Rectal smooth muscle tissue (tissue), 1 donor: Measurements from ENCODE around the gene ZNF571.

ENCODE experiments used
- H3K27ac ChIP-seq: one replicate; pipeline ENCODE4 v1.7.0; 2013; ENCODE audit warnings: low read depth, low read length, inconsistent platforms
- H3K27me3 ChIP-seq: one replicate; pipeline ENCODE4 v1.7.0; 2013; ENCODE audit warnings: low read length; ENCODE audit not compliant: control insufficient read depth, insufficient read depth
- H3K36me3 ChIP-seq: one replicate; pipeline ENCODE4 v1.7.0; 2013; ENCODE audit warnings: low read length; ENCODE audit not compliant: control insufficient read depth, insufficient read depth
- H3K4me1 ChIP-seq: one replicate; pipeline ENCODE4 v1.7.0; 2013; ENCODE audit warnings: low read length; ENCODE audit not compliant: control insufficient read depth, insufficient read depth
- H3K4me3 ChIP-seq: one replicate; pipeline ENCODE4 v1.7.0; 2013; ENCODE audit warnings: low read length
- H3K9ac ChIP-seq: one replicate; pipeline ENCODE4 v1.7.0; 2013; ENCODE audit warnings: low read length

The ZNF571 gene

DNA sequence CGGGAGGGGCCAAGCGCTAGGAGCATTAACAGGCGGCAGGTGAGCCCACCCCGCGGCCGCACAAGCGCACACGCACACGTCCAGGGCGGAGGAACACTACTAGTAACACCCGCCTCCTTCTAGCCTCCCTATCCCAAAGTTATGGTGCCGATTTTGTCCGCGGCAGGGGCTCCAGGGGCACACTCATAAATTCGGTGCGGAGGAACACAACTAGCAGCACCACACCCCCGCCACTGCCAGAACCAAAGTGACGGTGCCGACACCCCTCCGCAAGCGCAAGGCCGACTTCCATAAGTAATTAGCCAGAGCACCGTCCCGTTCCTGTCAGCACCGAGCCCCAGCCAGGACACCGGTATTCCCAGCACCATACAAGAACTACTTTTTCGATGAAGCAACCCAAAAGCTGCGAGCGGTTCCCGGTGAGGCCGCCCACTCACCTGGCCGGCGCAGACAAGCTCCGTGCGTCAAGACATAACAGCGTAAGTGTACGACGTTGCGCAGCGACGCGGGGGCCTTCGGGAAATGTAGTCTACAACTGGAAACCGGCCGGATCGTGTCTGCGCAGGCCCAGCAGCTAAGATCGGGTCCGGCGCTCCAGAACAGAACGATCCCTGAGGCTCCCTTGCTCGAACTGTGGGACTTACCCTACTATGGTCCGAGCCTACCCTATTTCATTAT is at the start of gene ZNF571, which contains the start of gene ZNF540:
ZNF571 (minus strand) TSS at position 489 of the 678 bp plus-strand sequence. CDS start 8,116 bp downstream, outside the sequence.
ZNF540 (plus strand) TSS at position 573 of the 678 bp plus-strand sequence. CDS start 3,572 bp downstream, outside the sequence.
- peak within 1 kb of the TSS; percentile 98 for H3K4me3 ChIP-seq
- no peaks in the 10 kb centered on the region for H3K36me3 ChIP-seq
- H3K9ac ChIP-seq: peak within 1 kb of the TSS; percentile 94
- peak within 1 kb of the TSS; percentile 96 for H3K27ac ChIP-seq
- H3K27me3 ChIP-seq: no peaks in the 10 kb centered on the region
- H3K4me1 ChIP-seq: peaks cover 3% of the 10 kb centered on the region

DNA sequence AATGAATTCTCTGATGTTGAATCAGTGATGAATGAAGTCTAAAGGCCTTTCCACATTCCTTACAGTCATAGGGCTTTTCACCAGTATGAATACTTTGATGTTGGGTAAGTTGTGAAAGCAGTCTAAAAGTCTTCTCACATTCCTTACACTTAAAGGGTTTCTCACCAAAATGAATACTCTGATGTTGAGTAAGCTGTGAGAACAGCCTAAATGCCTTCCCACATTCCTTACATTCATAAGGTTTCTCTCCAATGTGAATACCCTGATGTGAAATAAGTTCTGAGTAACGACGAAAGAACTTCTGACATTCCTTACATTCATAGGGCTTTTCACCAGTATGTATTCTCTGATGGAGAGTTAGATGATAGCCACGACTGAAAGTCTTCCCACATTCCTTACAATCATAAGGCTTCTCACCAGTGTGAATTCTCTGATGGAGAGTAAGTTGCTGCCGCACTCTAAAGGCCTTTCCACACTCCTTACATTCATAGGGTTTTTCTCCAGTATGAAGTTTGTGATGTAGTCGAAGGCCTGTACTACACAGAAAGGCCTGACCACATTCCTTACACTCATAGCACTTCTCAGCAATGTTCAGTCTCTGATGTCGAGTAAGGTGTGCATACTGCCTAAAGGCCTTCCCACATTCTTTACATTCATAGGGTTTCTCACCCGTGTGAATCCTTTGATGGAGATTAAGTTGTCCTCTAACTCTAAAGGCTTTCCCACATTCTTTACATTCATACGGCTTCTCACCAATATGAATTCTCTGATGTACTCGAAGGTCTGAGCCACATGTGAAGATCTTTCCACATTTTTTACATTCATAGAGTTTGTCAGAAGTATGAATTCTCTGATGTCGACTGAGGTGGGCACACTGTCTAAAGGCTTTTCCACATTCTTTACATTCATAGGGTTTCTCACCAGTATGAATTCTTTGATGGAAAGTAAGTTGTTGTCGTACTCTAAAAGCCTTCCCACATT is 40.8 kb upstream of the ZNF571 start:
- Histone ChIP-seq H3K9ac (no peak overlapping the region), H3K4me1 (no peaks in the 10 kb centered on the region), H3K27me3 (no peaks in the 10 kb centered on the region), H3K27ac (no peak overlapping the region), H3K36me3 (peaks cover 11% of the 10 kb centered on the region), H3K4me3 (peak overlapping the region; percentile 23)

DNA sequence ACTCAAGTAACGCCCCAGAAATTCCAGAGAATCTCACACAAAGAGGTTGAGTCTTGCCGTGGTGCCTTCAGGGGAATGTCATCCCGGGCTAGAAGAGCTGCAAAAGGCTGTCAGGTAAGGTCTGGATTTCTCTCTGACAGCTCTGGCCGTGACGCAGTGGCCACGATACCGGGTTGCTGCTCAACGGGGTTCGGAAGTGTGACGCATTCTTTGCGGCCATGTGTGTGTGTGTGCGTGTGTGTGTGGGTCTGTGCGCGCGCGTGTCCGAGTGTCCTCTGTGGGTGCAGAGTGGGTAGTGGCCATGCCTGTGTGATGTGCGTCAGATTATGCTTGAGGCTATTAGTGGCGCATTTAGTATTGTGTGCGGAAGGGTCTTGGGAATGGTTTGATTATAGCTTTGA is 390 bp upstream of the ZNF571 start:
- peak overlapping the region; percentile 89 for H3K9ac ChIP-seq

DNA sequence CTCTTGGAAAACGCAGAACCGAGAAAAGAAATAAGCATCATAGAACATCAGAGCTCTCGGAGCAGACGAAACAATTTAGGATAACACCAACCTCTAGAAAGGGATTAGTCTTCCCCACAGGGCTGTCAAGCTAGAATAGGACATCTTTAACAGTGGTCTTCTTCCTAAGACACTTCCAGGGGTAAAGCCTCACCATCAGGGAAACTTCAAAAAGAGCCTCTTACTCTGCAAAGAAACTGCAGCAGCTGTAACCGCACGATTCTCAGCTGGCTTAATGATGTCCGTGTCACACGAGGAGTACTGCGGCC is 642 bp downstream of the ZNF571 start:
- peaks cover 3% of the 10 kb centered on the region for H3K4me1 ChIP-seq
- peak overlapping the region; percentile 94 for H3K9ac ChIP-seq

More for the DNA sequence above, 390 bp upstream of the ZNF571 start:
- Histone ChIP-seq H3K27me3 (no peaks in the 10 kb centered on the region), H3K4me3 (peak overlapping the region; percentile 98), H3K36me3 (no peaks in the 10 kb centered on the region), H3K4me1 (peaks cover 3% of the 10 kb centered on the region), H3K27ac (peak overlapping the region; percentile 96)

DNA sequence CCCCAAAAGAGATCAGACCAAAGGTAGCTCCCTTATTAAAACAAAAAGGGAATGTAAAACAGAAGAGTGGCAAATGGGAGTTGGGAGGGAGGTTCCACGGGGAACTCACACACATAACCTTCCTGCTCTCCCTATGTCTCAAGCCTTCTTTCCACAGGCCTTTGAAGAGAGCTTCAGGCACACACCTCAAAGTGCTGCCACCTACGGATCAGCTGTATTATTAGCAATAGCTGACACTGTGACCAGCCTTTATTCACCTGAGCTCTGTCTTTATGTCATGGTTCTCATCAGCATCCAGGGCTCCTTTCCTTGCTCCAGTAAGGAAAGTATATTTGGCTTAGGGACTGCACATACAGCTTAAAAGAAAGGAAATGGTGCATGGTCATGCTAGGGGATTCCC is 11.3 kb downstream of the ZNF571 start:
- no peak overlapping the region for H3K27ac ChIP-seq
- no peaks in the 10 kb centered on the region for H3K27me3 ChIP-seq
- peaks cover 38% of the 10 kb centered on the region for H3K36me3 ChIP-seq
- no peaks in the 10 kb centered on the region for H3K4me1 ChIP-seq
- H3K4me3 ChIP-seq: peak overlapping the region; percentile 28
- H3K9ac ChIP-seq: no peak overlapping the region

More for the DNA sequence above, 642 bp downstream of the ZNF571 start:
- Histone ChIP-seq H3K27ac (peak overlapping the region; percentile 96), H3K27me3 (no peaks in the 10 kb centered on the region), H3K36me3 (no peaks in the 10 kb centered on the region), H3K4me3 (peak overlapping the region; percentile 98)

DNA sequence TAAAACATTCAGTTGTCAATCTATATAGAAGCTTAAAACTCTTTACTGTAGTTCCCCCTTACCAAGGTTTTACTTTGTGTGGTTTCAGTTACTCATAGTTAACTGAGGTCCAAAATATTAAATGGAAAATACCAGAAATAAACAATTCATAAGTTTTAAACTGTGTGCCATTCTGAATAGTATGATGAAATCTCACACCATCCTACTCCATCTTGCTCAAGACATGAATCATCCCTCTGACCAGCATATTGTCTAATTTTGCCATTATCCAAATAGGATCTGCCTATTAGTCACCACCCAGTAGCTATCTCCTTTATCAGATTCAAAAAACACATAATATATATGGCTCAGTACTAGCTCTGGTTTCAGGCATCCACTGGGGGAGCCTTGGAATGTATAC is 22.4 kb downstream of the ZNF571 start:
- Histone ChIP-seq H3K9ac (no peak overlapping the region), H3K36me3 (peaks cover 2% of the 10 kb centered on the region), H3K27ac (no peak overlapping the region), H3K27me3 (no peaks in the 10 kb centered on the region), H3K4me1 (no peaks in the 10 kb centered on the region), H3K4me3 (no peak overlapping the region)

DNA sequence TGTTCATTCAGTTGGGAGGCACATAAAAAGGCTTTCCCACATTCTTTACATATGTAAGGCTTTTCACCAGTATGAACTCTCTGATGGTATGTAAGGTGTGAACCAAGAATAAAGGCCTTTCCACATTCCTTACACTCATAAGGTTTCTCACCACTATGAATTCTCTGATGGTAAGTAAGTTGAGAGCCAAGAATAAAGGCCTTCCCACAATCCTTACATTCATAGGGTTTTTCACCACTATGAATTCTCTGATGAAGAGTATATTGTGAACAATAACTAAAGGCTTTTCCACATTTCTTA is 29.3 kb downstream of the ZNF571 start:
- Histone ChIP-seq H3K9ac (no peak overlapping the region), H3K27me3 (no peaks in the 10 kb centered on the region), H3K4me1 (no peaks in the 10 kb centered on the region), H3K27ac (no peak overlapping the region), H3K4me3 (no peak overlapping the region), H3K36me3 (peaks cover 10% of the 10 kb centered on the region)

DNA sequence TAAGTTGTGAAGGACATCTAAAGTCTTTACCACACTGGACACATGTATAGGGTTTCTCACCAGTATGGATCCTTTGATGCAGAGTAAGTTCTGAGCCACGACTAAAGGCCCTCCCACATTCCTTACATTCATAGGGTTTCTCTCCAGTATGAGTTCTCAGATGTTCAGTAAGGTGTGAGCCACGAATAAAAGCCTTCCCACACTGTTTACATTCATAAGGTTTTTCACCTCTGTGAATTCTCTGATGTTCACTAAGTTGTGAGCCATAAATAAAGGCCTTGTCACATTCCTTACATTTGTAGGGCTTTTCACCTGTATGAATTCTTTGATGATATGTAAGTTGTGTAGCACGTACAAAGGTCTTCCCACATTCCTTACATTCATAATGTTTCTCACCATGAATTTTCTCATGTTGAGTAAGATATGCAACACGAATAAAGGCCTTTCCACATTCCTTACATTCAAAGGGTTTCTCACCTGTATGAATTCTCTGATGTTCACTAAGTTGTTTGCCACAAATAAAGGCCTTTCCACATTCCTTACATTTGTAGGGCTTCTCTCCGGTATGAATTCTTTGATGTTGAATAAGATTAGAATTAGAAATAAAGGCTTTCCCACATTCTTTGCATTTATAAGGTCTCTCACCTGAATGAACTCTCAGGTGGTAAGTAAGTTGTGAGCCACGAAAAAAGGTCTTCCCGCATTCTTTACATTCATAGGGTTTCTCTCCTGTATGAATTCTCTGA is 29.8 kb downstream of the ZNF571 start:
- no peaks in the 10 kb centered on the region for H3K27me3 ChIP-seq
- no peak overlapping the region for H3K9ac ChIP-seq
- H3K4me1 ChIP-seq: no peaks in the 10 kb centered on the region
- no peak overlapping the region for H3K4me3 ChIP-seq
- H3K36me3 ChIP-seq: peaks cover 10% of the 10 kb centered on the region
- no peak overlapping the region for H3K27ac ChIP-seq

DNA sequence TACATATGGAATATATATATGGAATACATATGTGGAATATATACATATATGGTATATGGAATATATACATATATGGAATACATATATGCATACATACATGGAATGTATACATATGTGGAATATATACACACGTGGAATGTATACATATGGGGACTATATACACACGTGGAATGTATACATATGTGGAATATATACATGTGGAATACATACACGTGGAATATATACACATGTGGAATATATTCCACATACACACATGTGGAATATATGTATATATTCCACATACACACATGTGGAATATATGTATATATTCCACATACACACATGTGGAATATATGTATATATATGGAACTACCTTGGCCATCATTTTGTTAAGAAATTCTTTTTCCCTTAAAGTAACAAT is 31.1 kb downstream of the ZNF571 start:
- H3K4me3 ChIP-seq: no peak overlapping the region
- H3K4me1 ChIP-seq: no peaks in the 10 kb centered on the region
- no peak overlapping the region for H3K9ac ChIP-seq
- H3K36me3 ChIP-seq: peaks cover 10% of the 10 kb centered on the region
- no peaks in the 10 kb centered on the region for H3K27me3 ChIP-seq
- H3K27ac ChIP-seq: no peak overlapping the region

DNA sequence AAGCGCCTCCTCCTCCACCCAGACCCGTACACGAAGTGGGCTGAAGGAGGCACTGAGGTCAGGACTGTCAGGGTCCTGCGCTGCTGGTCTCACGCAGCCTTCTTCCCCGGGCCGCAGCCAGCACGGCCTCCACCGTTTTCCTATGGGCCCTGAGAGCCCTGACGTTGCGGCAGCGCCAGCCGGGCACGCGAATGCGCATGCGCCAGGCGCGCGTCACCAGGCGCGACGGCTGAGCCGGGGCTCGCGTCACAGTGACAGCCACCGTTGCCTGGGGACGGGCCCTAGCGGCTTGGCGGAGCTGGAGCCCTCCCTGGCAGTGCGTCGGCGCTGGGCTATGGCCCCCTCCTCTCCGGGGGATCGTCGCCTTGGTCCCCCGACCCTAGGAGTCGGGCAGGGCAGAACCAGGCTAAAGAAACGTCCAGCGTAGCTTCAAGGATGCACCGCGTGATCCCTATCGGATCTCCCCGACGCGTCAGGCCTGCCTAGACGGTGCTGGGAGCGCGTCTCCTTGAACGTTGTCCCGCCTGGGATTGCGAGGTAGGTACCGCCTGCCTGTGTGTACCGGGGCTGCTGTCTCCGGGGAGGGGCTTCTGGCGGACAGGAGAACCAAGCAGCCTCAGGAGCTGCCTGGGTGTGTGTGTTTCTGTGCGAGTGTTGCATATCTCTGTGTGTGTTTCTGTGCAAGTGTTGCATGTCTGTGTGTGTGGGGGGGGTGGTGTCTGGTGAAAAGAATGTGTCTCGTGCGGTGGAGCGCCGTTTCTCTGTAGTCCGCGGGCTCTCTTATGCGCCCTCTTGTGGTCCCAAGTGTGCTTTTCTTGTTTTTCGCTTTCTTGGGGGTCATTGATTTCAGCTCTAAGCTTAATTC is 43.2 kb downstream of the ZNF571 start:
- Histone ChIP-seq H3K36me3 (no peaks in the 10 kb centered on the region), H3K4me1 (no peaks in the 10 kb centered on the region), H3K27ac (no peak overlapping the region), H3K27me3 (no peaks in the 10 kb centered on the region), H3K4me3 (peak overlapping the region; percentile 56), H3K9ac (no peak overlapping the region)

DNA sequence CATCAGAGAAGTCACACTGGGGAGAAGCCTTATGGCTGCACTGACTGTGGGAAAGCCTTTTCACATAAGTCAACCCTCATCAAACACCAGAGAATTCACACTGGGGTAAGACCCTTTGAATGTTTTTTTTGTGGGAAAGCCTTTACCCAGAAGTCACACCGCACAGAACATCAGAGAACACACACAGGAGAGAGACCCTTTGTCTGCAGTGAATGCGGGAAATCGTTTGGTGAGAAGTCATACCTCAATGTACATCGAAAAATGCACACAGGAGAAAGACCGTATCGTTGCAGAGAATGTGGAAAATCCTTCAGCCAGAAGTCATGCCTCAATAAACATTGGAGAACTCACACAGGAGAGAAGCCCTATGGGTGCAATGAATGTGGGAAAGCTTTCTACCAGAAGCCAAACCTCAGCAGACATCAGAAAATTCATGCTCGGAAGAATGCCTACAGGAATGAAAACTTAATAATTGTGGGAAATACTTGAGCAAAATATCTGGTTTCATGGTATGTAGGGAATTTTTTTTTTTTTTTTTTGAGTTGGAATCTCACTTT is 57.1 kb downstream of the ZNF571 start:
- Histone ChIP-seq H3K4me1 (no peaks in the 10 kb centered on the region), H3K36me3 (peaks cover 41% of the 10 kb centered on the region), H3K9ac (no peak overlapping the region), H3K27ac (no peak overlapping the region), H3K27me3 (no peaks in the 10 kb centered on the region), H3K4me3 (no peak overlapping the region)
